K562 (cell line): ENCODE measurements around the gene RASGRP2.

Experiments used
- C11orf30 ChIP-seq: fragments of 450-650 bp; IDR thresholded peaks from 2 replicates; pipeline ENCODE4 v1.6.1; 2016; ENCODE audit warnings: low read depth, mild to moderate bottlenecking
- CTCF ChIP-seq, 3 experiments: IDR thresholded peaks in 2 of 3; conservative IDR thresholded peaks in 1 of 3; 2 replicates each; pipeline ENCODE4 v1.5.1; 2011 to 2012; ENCODE audit warnings: low read length in 3 of 3, mild to moderate bottlenecking in 3 of 3, control low read depth in 2 of 3, improper control_type of control experiment in 1 of 3, inconsistent platforms in 1 of 3, low read depth in 1 of 3, mixed read lengths in 1 of 3, moderate library complexity in 1 of 3; ENCODE audit not compliant: insufficient read depth in 2 of 3
- DPF2 ChIP-seq: fragments of 450-650 bp; IDR thresholded peaks from 2 replicates; pipeline ENCODE4 v1.6.1; 2016
- NFRKB ChIP-seq: fragments of 450-650 bp; IDR thresholded peaks from 2 replicates; pipeline ENCODE4 v1.6.1; 2016; ENCODE audit warnings: low read depth
- POLR2AphosphoS2 ChIP-seq: IDR thresholded peaks from 2 replicates; pipeline ENCODE4 v1.6.1; 2012; ENCODE audit warnings: low read length, improper control_type of control experiment
- REST ChIP-seq, 2 experiments: fragments of 450-650 bp; formaldehyde crosslinking in 1 of 2; IDR thresholded peaks; 2 replicates each; pipeline versions ENCODE4 v1.4.0 to v1.6.1; 2014 to 2020; ENCODE audit warnings: mild to moderate bottlenecking in 2 of 2, borderline replicate concordance in 1 of 2, low read depth in 1 of 2
- ZNF407 ChIP-seq: fragments of 450-650 bp; IDR thresholded peaks from 2 replicates; pipeline ENCODE4 v1.6.1; 2016; ENCODE audit warnings: low read depth

GRCh38 chr11:64698427-64698826, 45.5 kb downstream of the RASGRP2 start:
- TF ChIP-seq CTCF (IDR thresholded peaks at IDR 0.05 in 2 of 3, conservative IDR thresholded peaks at IDR 0.05 in 1 of 3; ENCODE audit: insufficient read depth in 2 of 3, low read depth in 1 of 3, low read length in 3 of 3) (no peak), C11orf30 (no peak), REST (IDR thresholded peaks at IDR 0.05; ENCODE audit: borderline replicate concordance) (no peak), REST (CRISPR knock-in tag; IDR thresholded peaks at IDR 0.05; ENCODE audit: low read depth) (no peak), POLR2AphosphoS2 (no peak), NFRKB (no peak), ZNF407 (no peak), DPF2 (no peak)
